GM19455 (cell line): Measurements from ENCODE around the gene MARCHF6.

ENCODE experiments used
- ATAC-seq: cut with Tn5 transposase; IDR thresholded peaks from one replicate; pipeline ENCODE4 v1.9.1; 2021; ENCODE audit not compliant: unreplicated experiment

The MARCHF6 gene

GRCh38 chr5:10321882-10322281, 31.6 kb upstream of the MARCHF6 start:
- no peak for ATAC-seq

GRCh38 chr5:10323588-10324488, 29.7 kb upstream of the MARCHF6 start:
- no peak for ATAC-seq

GRCh38 chr5:10324518-10325370, 28.8 kb upstream of the MARCHF6 start:
- no peak for ATAC-seq

- ATAC-seq = no peak
Observed at GRCh38 chr5:10328323-10328722, 25.2 kb upstream of the MARCHF6 start.

- ATAC-seq = no peak
Observed at GRCh38 chr5:10329446-10329819, 24.1 kb upstream of the MARCHF6 start.

- ATAC-seq = no peak
Observed at GRCh38 chr5:10329820-10330481, 23.5 kb upstream of the MARCHF6 start.

- no peak for ATAC-seq
Observed at GRCh38 chr5:10330511-10331230, 22.8 kb upstream of the MARCHF6 start.

- ATAC-seq = no peak
Observed at GRCh38 chr5:10331341-10331796, 22.1 kb upstream of the MARCHF6 start.

GRCh38 chr5:10332301-10332700, 21.2 kb upstream of the MARCHF6 start:
- ATAC-seq = no peak

GRCh38 chr5:10333154-10334006, 20.1 kb upstream of the MARCHF6 start:
- no peak for ATAC-seq

GRCh38 chr5:10334831-10335230, 18.7 kb upstream of the MARCHF6 start:
- no peak for ATAC-seq

- no peak for ATAC-seq
Observed at GRCh38 chr5:10335711-10336470, 17.6 kb upstream of the MARCHF6 start.

- no peak for ATAC-seq
Observed at GRCh38 chr5:10337107-10337506, 16.4 kb upstream of the MARCHF6 start.

GRCh38 chr5:10337986-10338385, 15.5 kb upstream of the MARCHF6 start:
- ATAC-seq = no peak

GRCh38 chr5:10338686-10339057, 14.8 kb upstream of the MARCHF6 start:
- ATAC-seq = no peak

GRCh38 chr5:10339058-10339811, 14.3 kb upstream of the MARCHF6 start:
- no peak for ATAC-seq

- no peak for ATAC-seq
Observed at GRCh38 chr5:10339958-10340357, 13.5 kb upstream of the MARCHF6 start.

- no peak for ATAC-seq
Observed at GRCh38 chr5:10343486-10343885, 10.0 kb upstream of the MARCHF6 start.
